ENCODE results near the gene DNMT3B.

DNA sequence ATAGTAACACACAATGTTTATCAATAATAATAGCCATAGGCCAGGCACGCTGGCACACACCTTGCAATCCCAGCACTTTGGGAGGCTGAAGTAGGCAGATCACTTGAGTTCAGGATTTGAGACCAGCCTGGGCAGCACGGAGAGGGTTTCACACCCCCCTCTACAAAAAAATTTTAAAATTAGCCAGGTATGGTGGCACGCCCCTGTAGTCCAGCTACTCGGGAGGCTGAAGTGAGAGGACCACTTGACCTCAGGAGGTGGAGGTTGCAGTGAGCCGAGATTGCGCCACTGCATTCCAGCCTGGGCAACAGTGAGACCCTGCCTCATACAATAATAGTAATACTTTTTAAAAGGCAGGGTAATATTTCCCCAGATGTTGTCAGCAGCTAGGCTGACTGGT is 49.7 kb downstream of the DNMT3B start:
- TF ChIP-seq, protein P1, sequence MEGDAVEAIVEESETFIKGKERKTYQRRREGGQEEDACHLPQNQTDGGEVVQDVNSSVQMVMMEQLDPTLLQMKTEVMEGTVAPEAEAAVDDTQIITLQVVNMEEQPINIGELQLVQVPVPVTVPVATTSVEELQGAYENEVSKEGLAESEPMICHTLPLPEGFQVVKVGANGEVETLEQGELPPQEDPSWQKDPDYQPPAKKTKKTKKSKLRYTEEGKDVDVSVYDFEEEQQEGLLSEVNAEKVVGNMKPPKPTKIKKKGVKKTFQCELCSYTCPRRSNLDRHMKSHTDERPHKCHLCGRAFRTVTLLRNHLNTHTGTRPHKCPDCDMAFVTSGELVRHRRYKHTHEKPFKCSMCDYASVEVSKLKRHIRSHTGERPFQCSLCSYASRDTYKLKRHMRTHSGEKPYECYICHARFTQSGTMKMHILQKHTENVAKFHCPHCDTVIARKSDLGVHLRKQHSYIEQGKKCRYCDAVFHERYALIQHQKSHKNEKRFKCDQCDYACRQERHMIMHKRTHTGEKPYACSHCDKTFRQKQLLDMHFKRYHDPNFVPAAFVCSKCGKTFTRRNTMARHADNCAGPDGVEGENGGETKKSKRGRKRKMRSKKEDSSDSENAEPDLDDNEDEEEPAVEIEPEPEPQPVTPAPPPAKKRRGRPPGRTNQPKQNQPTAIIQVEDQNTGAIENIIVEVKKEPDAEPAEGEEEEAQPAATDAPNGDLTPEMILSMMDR (IDR thresholded peaks at IDR 0.05) = no peak
- TF ChIP-seq POLR2A (IDR thresholded peaks at IDR 0.05) = no peak

Measured in body of pancreas (tissue), 4 donors.